T-helper 17 cell (primary cell): Measurements from ENCODE around the gene LHPP. TPM values are rescaled to one million over a fixed set of nuclear protein-coding genes. Genes with fewer than 3 reads are reported as not detected.

Experiments used
- ATAC-seq: fragments of 150-1000 bp; cut with Tn5 transposase; 2 replicates; pipeline ENCODE4 v1.10.0; 2021; ENCODE audit warnings: mild to moderate bottlenecking, moderate library complexity
- DNase-seq, 3 donors: peaks; one replicate each; pipeline versions ENCODE4 v3.0.0 to v3.0.0-alpha.2; 2020 to 2021
- H3K9me3 ChIP-seq: one replicate; pipeline ENCODE4 v1.7.0; 2013; ENCODE audit warnings: low read length, mild to moderate bottlenecking; ENCODE audit not compliant: control insufficient read depth, poor library complexity, severe bottlenecking
- H3K27ac Mint-ChIP-seq: one replicate; pipeline ENCODE4 v1.8.0; 2022; ENCODE audit warnings: mild to moderate bottlenecking, moderate library complexity, mixed read lengths
- H3K27me3 Mint-ChIP-seq: one replicate; pipeline ENCODE4 v1.8.0; 2022; ENCODE audit warnings: mixed read lengths
- H3K36me3 Mint-ChIP-seq: one replicate; pipeline ENCODE4 v1.8.0; 2022; ENCODE audit warnings: low read depth, mixed read lengths
- H3K4me1 Mint-ChIP-seq: one replicate; pipeline ENCODE4 v1.8.0; 2022; ENCODE audit warnings: mild to moderate bottlenecking, mixed read lengths
- H3K4me3 Mint-ChIP-seq: one replicate; pipeline ENCODE4 v1.8.0; 2022; ENCODE audit warnings: mild to moderate bottlenecking, moderate library complexity, mixed read lengths
- total RNA-seq, 4 donors: library from RNA in 2 of 4; stranded (reverse) in 2 of 4; gene quantifications; one replicate each; pipeline ENCODE4 v1.2.3 and lab custom pipeline; 2022 to 2026

The LHPP gene
- total RNA-seq, 2 donors from 2014 or later, result 19.9 to 21.1 TPM

DNA sequence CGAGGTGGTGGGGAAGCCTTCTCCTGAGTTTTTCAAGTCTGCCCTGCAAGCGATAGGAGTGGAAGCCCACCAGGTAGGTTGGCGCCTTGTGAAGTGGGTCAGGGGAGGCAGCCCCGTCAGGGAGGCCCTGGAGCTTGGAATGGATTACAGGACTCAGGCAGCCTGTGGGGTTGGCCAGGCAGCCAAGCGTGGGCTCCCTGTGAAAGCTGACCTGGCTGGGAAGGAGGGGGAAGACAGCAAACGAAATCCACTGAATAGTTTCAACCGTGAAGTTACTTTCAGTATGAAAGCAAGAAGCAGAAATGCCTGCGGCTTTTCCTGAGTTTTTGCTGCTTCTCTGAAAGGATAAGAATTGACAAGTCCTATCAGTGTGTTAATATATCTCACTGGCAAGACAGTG is 36.4 kb downstream of the LHPP start:
- ATAC-seq (no peak), DNase-seq (no peak)
- H3K9me3 ChIP-seq, result no peaks in the 10 kb centered on the region
- no peak overlapping the region for H3K27ac Mint-ChIP-seq
- no peaks in the 10 kb centered on the region for H3K36me3 Mint-ChIP-seq
- H3K4me3 Mint-ChIP-seq, result no peak overlapping the region
- H3K4me1 Mint-ChIP-seq, result peaks cover 3% of the 10 kb centered on the region
- no peaks in the 10 kb centered on the region for H3K27me3 Mint-ChIP-seq

- H3K4me3 Mint-ChIP-seq, result no peak overlapping the region
- H3K27me3 Mint-ChIP-seq, result no peaks in the 10 kb centered on the region
- no peak for ATAC-seq
- H3K27ac Mint-ChIP-seq, result no peak overlapping the region
- no peak for DNase-seq
- no peaks in the 10 kb centered on the region for H3K9me3 ChIP-seq
- H3K4me1 Mint-ChIP-seq, result no peaks in the 10 kb centered on the region
- H3K36me3 Mint-ChIP-seq, result no peaks in the 10 kb centered on the region
Observed at GRCh38 chr10:124500757-124501156, 39.1 kb downstream of the LHPP start.

DNA sequence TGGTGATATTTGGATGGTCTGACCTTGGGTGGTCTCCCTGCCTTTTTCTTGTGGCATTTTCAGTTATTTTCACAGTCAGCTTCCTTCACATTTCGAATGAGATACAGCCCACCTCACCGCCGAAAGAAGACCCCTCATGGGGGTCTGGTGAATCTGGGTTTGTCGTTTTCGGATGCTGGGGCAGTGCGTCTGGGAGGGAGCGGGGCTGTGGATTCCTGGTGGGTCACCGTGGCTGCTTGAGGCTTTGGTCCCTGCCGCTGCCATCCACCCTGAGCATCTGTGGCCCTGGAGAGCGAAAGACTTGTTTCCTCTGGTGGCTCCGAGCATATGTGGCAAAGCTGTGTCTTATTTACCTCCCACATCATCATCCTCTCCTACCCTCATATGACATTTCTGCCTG is 43.1 kb downstream of the LHPP start:
- Mint-ChIP-seq H3K27me3 (no peaks in the 10 kb centered on the region), H3K4me3 (no peak overlapping the region), H3K36me3 (no peaks in the 10 kb centered on the region), H3K27ac (no peak overlapping the region), H3K4me1 (no peaks in the 10 kb centered on the region)
- DNase-seq, result no peak
- H3K9me3 ChIP-seq, result no peaks in the 10 kb centered on the region
- no peak for ATAC-seq

DNA sequence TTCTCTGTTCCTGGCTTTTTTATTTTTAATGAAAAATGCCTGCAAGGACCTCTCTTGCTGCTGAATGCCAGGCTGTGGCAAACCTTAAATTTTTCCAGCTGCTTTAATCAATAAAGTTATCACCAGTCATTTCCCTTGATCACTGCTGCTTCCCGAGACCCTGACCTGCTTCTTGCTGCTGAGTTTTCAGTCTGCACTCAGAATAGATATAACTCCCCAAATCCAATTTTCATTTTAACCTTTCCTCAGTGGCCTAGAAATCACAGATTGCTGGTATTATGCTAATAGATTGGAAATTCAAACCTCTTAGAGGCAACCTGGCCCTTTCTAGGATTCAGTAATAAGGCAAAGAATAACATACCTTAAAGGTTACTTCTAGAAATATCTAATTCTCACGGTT is 43.7 kb downstream of the LHPP start:
- no peak overlapping the region for H3K4me3 Mint-ChIP-seq
- no peak for DNase-seq

GRCh38 chr10:124508070-124508667 is 46.5 kb downstream of the LHPP start:
- H3K36me3 Mint-ChIP-seq, result no peaks in the 10 kb centered on the region
- H3K4me3 Mint-ChIP-seq, result no peak overlapping the region
- no peaks in the 10 kb centered on the region for H3K9me3 ChIP-seq
- DNase-seq, result no peak
- peaks cover 3% of the 10 kb centered on the region for H3K4me1 Mint-ChIP-seq
- no peak overlapping the region for H3K27ac Mint-ChIP-seq
- H3K27me3 Mint-ChIP-seq, result no peaks in the 10 kb centered on the region
- no peak for ATAC-seq

More for the DNA sequence above, 43.7 kb downstream of the LHPP start:
- H3K4me1 Mint-ChIP-seq, result no peaks in the 10 kb centered on the region
- no peaks in the 10 kb centered on the region for H3K36me3 Mint-ChIP-seq
- ATAC-seq, result no peak
- peak overlapping the region; percentile 21 for H3K27ac Mint-ChIP-seq
- no peaks in the 10 kb centered on the region for H3K27me3 Mint-ChIP-seq
- no peaks in the 10 kb centered on the region for H3K9me3 ChIP-seq

DNA sequence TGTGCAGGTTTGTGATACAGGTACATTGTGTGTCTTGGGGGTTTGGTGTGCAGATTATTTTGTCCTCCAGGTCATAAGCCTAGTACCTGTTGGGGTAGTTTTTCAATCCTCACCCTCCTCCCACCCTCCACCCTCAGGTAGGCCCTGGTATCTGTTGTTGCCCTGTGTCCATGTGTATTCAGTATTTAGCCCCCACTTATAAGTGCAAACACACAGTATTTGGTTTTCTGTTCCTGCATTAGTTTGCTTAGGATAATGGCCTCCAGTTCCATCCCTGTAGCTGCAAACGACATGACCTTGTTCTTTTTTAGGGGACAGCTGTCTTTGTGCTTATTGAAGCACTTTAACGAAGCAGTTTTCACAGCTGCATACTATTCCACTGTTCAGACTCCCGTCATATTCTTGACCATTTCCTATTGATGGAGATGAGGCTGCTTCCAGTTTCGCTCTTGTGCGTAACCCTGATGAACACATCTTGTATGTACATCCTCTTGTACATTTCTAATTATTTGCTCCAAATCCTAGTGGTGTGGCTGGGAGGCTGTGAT is 47.4 kb downstream of the LHPP start:
- no peaks in the 10 kb centered on the region for H3K9me3 ChIP-seq
- DNase-seq (no peak), ATAC-seq (no peak)
- Mint-ChIP-seq H3K4me1 (peaks cover 3% of the 10 kb centered on the region), H3K4me3 (no peak overlapping the region), H3K36me3 (no peaks in the 10 kb centered on the region), H3K27me3 (no peaks in the 10 kb centered on the region), H3K27ac (no peak overlapping the region)

DNA sequence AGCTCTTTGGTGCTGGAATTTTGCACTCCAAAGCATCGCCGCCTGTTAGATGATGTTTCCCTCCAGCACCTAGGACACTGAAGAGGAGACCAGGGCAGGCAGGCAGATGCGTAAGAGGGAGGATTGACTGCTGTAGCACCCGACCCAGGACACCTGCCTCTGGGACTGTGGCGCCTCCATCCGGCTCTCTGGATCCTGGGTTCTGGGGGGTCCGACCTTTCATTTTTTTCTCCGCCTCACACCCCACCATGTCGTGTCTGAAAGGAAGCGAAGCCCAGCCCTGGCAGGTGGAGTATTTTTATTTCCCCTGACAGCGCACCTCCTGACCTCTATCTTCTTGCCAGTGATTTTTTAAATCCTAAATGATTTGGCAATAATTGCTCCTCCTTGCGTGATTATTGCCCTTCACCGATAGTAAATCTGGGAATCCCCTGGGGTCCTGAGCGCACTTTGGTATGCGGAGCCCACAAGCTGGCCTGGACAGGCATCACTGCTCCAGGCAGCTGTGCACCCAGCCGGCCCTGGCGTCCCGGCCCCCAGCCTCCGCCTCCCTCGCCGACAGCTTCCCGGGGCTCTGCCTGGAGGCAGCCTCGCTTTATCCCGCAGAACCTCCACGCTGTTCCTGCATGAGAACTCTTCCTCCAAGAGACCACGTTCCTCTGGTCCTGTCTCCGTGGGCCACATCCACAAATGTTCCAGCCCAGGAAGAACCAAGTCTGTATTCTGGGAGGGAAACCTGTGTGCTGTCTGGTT is 48.4 kb downstream of the LHPP start:
- no peaks in the 10 kb centered on the region for H3K27me3 Mint-ChIP-seq
- peaks cover 3% of the 10 kb centered on the region for H3K4me1 Mint-ChIP-seq
- H3K4me3 Mint-ChIP-seq, result no peak overlapping the region
- no peaks in the 10 kb centered on the region for H3K9me3 ChIP-seq
- DNase-seq (no peak), ATAC-seq (no peak)
- no peak overlapping the region for H3K27ac Mint-ChIP-seq
- no peaks in the 10 kb centered on the region for H3K36me3 Mint-ChIP-seq

GRCh38 chr10:124510759-124511158 is 49.1 kb downstream of the LHPP start:
- DNase-seq, result no peak
- no peaks in the 10 kb centered on the region for H3K9me3 ChIP-seq
- no peak for ATAC-seq
- no peak overlapping the region for H3K4me3 Mint-ChIP-seq
- no peak overlapping the region for H3K27ac Mint-ChIP-seq
- no peaks in the 10 kb centered on the region for H3K36me3 Mint-ChIP-seq
- H3K4me1 Mint-ChIP-seq, result peaks cover 8% of the 10 kb centered on the region
- no peaks in the 10 kb centered on the region for H3K27me3 Mint-ChIP-seq

DNA sequence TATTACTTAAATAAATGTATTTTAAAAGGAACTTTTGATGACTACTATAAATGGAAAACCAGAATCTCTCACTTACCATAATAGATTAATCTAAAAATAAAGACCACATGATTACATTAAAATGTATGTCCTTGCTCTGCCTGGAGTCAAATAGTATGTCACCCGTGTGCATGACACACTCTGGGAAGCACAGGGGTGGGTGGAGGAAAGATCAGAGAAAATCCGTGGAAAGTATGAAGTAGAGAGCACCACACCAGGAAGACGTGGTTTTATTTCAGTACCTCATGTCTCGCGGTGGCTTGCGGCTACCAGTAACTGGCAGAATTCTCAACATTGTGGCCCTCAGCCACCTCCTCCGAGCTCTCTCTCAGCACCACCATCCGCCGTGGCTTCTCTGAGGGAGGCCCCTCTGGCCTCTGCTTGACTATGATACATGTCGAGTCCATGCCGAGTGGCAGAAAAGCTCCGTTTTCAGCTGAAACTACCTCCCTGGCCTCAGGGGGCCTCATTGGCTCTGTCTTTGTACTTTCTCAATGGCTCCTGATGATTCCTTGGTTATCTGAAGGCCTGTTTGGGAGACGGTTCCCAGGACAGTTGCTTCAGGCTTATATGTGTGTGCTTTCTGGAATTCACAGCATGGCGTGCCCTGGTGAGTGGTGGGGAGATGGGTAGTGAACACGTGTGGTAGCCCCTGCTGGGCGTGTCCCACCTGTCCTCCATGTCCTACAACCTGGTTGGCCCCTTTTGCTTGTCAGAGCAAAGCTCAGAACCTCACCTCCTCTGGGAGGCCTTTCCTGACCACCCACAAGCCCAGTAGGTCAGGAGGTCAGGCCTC is 49.8 kb downstream of the LHPP start:
- Mint-ChIP-seq H3K27ac (peak overlapping the region; percentile 75), H3K4me3 (no peak overlapping the region)
- DNase-seq, result no peak

GRCh38 chr10:124512040-124512428 is 50.4 kb downstream of the LHPP start:
- peak overlapping the region; percentile 75 for H3K27ac Mint-ChIP-seq
- peaks cover 9% of the 10 kb centered on the region for H3K4me1 Mint-ChIP-seq
- no peak overlapping the region for H3K4me3 Mint-ChIP-seq
- ATAC-seq, result no peak
- H3K36me3 Mint-ChIP-seq, result no peaks in the 10 kb centered on the region
- no peaks in the 10 kb centered on the region for H3K27me3 Mint-ChIP-seq
- no peak for DNase-seq
- no peaks in the 10 kb centered on the region for H3K9me3 ChIP-seq

More for the DNA sequence above, 49.8 kb downstream of the LHPP start:
- no peaks in the 10 kb centered on the region for H3K9me3 ChIP-seq
- no peak for ATAC-seq
- H3K36me3 Mint-ChIP-seq, result no peaks in the 10 kb centered on the region
- H3K27me3 Mint-ChIP-seq, result no peaks in the 10 kb centered on the region
- peaks cover 9% of the 10 kb centered on the region for H3K4me1 Mint-ChIP-seq

GRCh38 chr10:124512600-124512999 is 51.0 kb downstream of the LHPP start:
- H3K27ac Mint-ChIP-seq, result no peak overlapping the region
- no peak overlapping the region for H3K4me3 Mint-ChIP-seq
- H3K9me3 ChIP-seq, result no peaks in the 10 kb centered on the region
- H3K4me1 Mint-ChIP-seq, result peaks cover 9% of the 10 kb centered on the region
- no peak for ATAC-seq
- H3K27me3 Mint-ChIP-seq, result no peaks in the 10 kb centered on the region
- no peak for DNase-seq
- H3K36me3 Mint-ChIP-seq, result no peaks in the 10 kb centered on the region

GRCh38 chr10:124515244-124515970 is 53.8 kb downstream of the LHPP start:
- H3K4me3 Mint-ChIP-seq, result no peak overlapping the region
- H3K27me3 Mint-ChIP-seq, result no peaks in the 10 kb centered on the region
- H3K36me3 Mint-ChIP-seq, result no peaks in the 10 kb centered on the region
- no peak for DNase-seq
- peaks cover 9% of the 10 kb centered on the region for H3K4me1 Mint-ChIP-seq
- no peaks in the 10 kb centered on the region for H3K9me3 ChIP-seq
- H3K27ac Mint-ChIP-seq, result peak overlapping the region; percentile 56
- ATAC-seq, result no peak

DNA sequence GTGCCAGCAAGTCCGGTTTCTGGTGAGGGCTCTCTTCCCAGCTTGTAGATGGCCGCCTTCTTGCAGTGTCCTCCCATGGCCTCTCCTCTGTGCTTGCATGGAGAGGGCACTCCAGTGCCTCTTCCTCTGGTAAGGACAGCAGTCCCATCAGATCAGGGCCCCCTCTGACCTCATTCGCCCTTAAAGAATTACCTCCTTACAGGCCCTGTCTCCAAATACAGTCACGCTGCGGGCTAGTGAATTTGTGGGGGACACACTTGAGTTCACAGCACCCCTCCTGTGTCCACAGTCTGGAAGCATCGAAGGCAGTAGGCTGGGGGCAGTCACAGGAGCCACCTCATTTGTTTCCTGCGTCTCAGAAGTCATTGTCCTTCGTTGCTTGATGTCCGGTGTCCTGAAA is 54.6 kb downstream of the LHPP start:
- Mint-ChIP-seq H3K4me1 (peaks cover 9% of the 10 kb centered on the region), H3K27ac (no peak overlapping the region)

More for the DNA sequence above, 54.6 kb downstream of the LHPP start:
- no peak for ATAC-seq
- no peaks in the 10 kb centered on the region for H3K27me3 Mint-ChIP-seq
- H3K9me3 ChIP-seq, result no peaks in the 10 kb centered on the region
- H3K36me3 Mint-ChIP-seq, result no peaks in the 10 kb centered on the region
- no peak for DNase-seq
- no peak overlapping the region for H3K4me3 Mint-ChIP-seq
